Endothelial cell of umbilical vein (primary cell): ENCODE data around the gene AMZ1. TPM values are rescaled to one million over a fixed set of nuclear protein-coding genes. Genes with fewer than 3 reads are reported as not detected.

Experiments used
- BruUV-seq: library from RNA; stranded (reverse); fragments of 400-500 nt; replicated peaks from 2 replicates; lab custom pipeline; 2021; lab: Mats Ljungman, UMichigan
- CTCF ChIA-PET: fragments of 300-600, 350-600 bp; sonication (Branson Sonifier 250); formaldehyde crosslinking; loops from one replicate; lab custom pipeline; 2021; ENCODE audit warnings: antibody characterized with exemption, inconsistent platforms; lab: Charles Lee
- POLR2A ChIA-PET: fragments of 300-600, 350-600 bp; sonication (Branson Sonifier 250); formaldehyde crosslinking; loops from one replicate; lab custom pipeline; 2021; ENCODE audit warnings: antibody characterized with exemption, inconsistent platforms; lab: Charles Lee
- DNase-seq: peaks from one replicate; pipeline ENCODE4 v3.0.0-alpha.2; 2011; ENCODE audit warnings: low read depth, low spot score
- FAIRE-seq: peaks from 2 replicates; lab custom pipeline; 2011; peaks lifted over from hg19 to GRCh38; lab: Jason Lieb, UNC
- H2AFZ ChIP-seq: 2 replicates; pipeline ENCODE4 v1.6.0; 2012; ENCODE audit warnings: low read depth, low read length, control low read depth, inconsistent platforms
- H3K27ac ChIP-seq: 2 replicates; pipeline ENCODE4 v1.5.1; 2011; ENCODE audit warnings: low read depth, mild to moderate bottlenecking, control low read depth, low read length, moderate library complexity; ENCODE audit not compliant: insufficient read depth
- H3K27me3 ChIP-seq, 2 experiments: 2 replicates each; pipeline versions ENCODE4 v1.6.0 to v1.6.1; 2011; ENCODE audit warnings: low read length in 2 of 2, mixed read lengths in 1 of 2; ENCODE audit not compliant: control insufficient read depth in 2 of 2, insufficient read depth in 2 of 2
- H3K36me3 ChIP-seq, 2 experiments: 2 replicates in 1 of 2; 3 replicates in 1 of 2; pipeline ENCODE4 v1.5.1; 2011; ENCODE audit warnings: low read length in 2 of 2, mild to moderate bottlenecking in 1 of 2, moderate library complexity in 1 of 2; ENCODE audit not compliant: control insufficient read depth in 2 of 2, insufficient read depth in 2 of 2; ENCODE audit errors: extremely low read depth in 1 of 2
- H3K4me1 ChIP-seq: 3 replicates; pipeline ENCODE4 v1.5.1; 2011; ENCODE audit warnings: mild to moderate bottlenecking, low read length; ENCODE audit not compliant: control insufficient read depth, insufficient read depth; ENCODE audit errors: extremely low read depth
- H3K4me2 ChIP-seq: 2 replicates; pipeline ENCODE4 v1.6.1; 2011; ENCODE audit warnings: low read length, control low read depth, mixed read lengths; ENCODE audit not compliant: insufficient read depth
- H3K4me3 ChIP-seq, 3 experiments: fragments of 200-600 bp in 1 of 3; sonication (generic), shearing (Covaris generic) in 1 of 3; replicated peaks in 1 of 3; 2 replicates each; pipeline ENCODE4 v1.5.1; 2011 to 2016; ENCODE audit warnings: control low read depth in 3 of 3, low read length in 3 of 3, mild to moderate bottlenecking in 2 of 3, inconsistent platforms in 1 of 3, low read depth in 1 of 3, moderate library complexity in 1 of 3; ENCODE audit not compliant: insufficient read depth in 1 of 3
- H3K79me2 ChIP-seq: 2 replicates; pipeline ENCODE4 v1.6.0; 2012; ENCODE audit warnings: low read length, inconsistent platforms; ENCODE audit not compliant: control insufficient read depth, insufficient read depth
- H3K9ac ChIP-seq: replicated peaks from 2 replicates; pipeline ENCODE3; 2011; ENCODE audit warnings: low read length, control low read depth; ENCODE audit not compliant: insufficient read depth; ENCODE audit errors: extremely low read depth
- H3K9me1 ChIP-seq: replicated peaks from 3 replicates; pipeline ENCODE4 v1.6.0; 2011; ENCODE audit warnings: mild to moderate bottlenecking, low read length; ENCODE audit not compliant: control insufficient read depth, insufficient read depth; ENCODE audit errors: extremely low read depth
- H3K9me3 ChIP-seq: replicated peaks from 2 replicates; pipeline ENCODE4 v1.5.1; 2012; ENCODE audit warnings: low read length, inconsistent platforms; ENCODE audit not compliant: control insufficient read depth, insufficient read depth
- H4K20me1 ChIP-seq: replicated peaks from 2 replicates; pipeline ENCODE3; 2011; ENCODE audit warnings: mild to moderate bottlenecking, low read length; ENCODE audit not compliant: control insufficient read depth, insufficient read depth; ENCODE audit errors: extremely low read depth
- EZH2 ChIP-seq: IDR thresholded peaks from 2 replicates; pipeline ENCODE4 v1.6.1; 2012; ENCODE audit warnings: borderline replicate concordance, low read depth, mild to moderate bottlenecking, moderate library complexity, low read length, inconsistent platforms; ENCODE audit not compliant: severe bottlenecking
- FOS ChIP-seq: IDR thresholded peaks from 2 replicates; pipeline ENCODE4 v1.6.1; 2011; ENCODE audit warnings: mild to moderate bottlenecking, low read length, moderate library complexity, borderline replicate concordance; ENCODE audit not compliant: insufficient read depth
- GATA2 ChIP-seq: IDR thresholded peaks from 2 replicates; pipeline ENCODE4 v1.7.0; 2011; ENCODE audit warnings: low read depth, mild to moderate bottlenecking, moderate library complexity, mixed read lengths, low read length; ENCODE audit not compliant: insufficient read length, insufficient read depth
- JUN ChIP-seq: IDR thresholded peaks from 2 replicates; pipeline ENCODE4 v1.6.1; 2011; ENCODE audit warnings: borderline replicate concordance, low read depth; ENCODE audit not compliant: insufficient read length, insufficient read depth
- MAX ChIP-seq: IDR thresholded peaks from 2 replicates; pipeline ENCODE4 v1.6.1; 2011; ENCODE audit not compliant: insufficient read depth, insufficient read length
- MYC ChIP-seq: IDR thresholded peaks from one replicate; pipeline ENCODE4 v1.6.1; 2011; ENCODE audit warnings: mild to moderate bottlenecking, low read depth, low read length
- POLR2A ChIP-seq: IDR thresholded peaks from 2 replicates; pipeline ENCODE4 v1.6.1; 2012; ENCODE audit warnings: low read depth, mild to moderate bottlenecking, control low read depth, low read length
- POLR2AphosphoS5 ChIP-seq: IDR thresholded peaks from 2 replicates; pipeline ENCODE4 v1.6.1; 2012; ENCODE audit warnings: low read depth, mild to moderate bottlenecking, control low read depth, low read length, moderate library complexity; ENCODE audit not compliant: insufficient read depth
- dilution Hi-C: fragments of 300-500 bp; cut with MboI; formaldehyde crosslinking; loops from one replicate; pipeline ENCODE4 v1.15.0; 2019; ENCODE audit warnings: low sequenced_read_pairs; ENCODE audit not compliant: extremely low pct_ligation_motif_present
- intact Hi-C: fragments of 100-400 bp; cut with micrococcal nuclease; formaldehyde crosslinking; loops from one replicate; pipeline ENCODE4 v1.10.0; 2022
- polyA plus RNA-seq, 4 experiments: library from polyadenylated mRNA; depleted of rRNA in 3 of 4; stranded (reverse) in 3 of 4; unstranded in 1 of 4; fragments of >200 nt; gene quantifications; 2 replicates each; pipeline versions ENCODE4 v1.2.1 to v1.2.3, GENCODE V29; 2011 to 2012; ENCODE audit warnings: missing spikeins in 1 of 4
- total RNA-seq: library from RNA; stranded (reverse); gene quantifications from 2 replicates; pipeline ENCODE4 v1.2.3, GENCODE V29; 2021
- TF ChIP-seq, protein P1 (sequence below), 2 donors: IDR thresholded peaks; 1 replicate in 1 of 2; 2 replicates in 1 of 2; pipeline ENCODE4 v1.5.1; 2011; ENCODE audit warnings: low read length in 2 of 2, mild to moderate bottlenecking in 2 of 2, moderate library complexity in 2 of 2, control low read depth in 1 of 2, inconsistent platforms in 1 of 2, low read depth in 1 of 2; ENCODE audit not compliant: insufficient read depth in 1 of 2; ENCODE audit errors: extremely low read depth in 1 of 2

The AMZ1 gene
- total and polyA plus RNA-seq, 2 donors (not counting 3 experiments of a cell fraction or from before 2014, with no cell fraction given): not detected

GRCh38 chr7:2721842-2722241, 33.8 kb downstream of the AMZ1 start:
- no peak for FAIRE-seq
- ChIA-PET POLR2A (no interaction called here), CTCF (interaction anchor here (1.7 kb wide), 1 partner anchor 12 kb away, joined by 5 read pairs; no protein-coding TSS in a partner anchor)
- H3K4me3 ChIP-seq: no peak overlapping the region
- intact Hi-C loops: no loop called here
- no peaks in the 10 kb centered on the region for H3K9me1 ChIP-seq
- no peak for TF ChIP-seq POLR2A
- TF ChIP-seq, protein P1, sequence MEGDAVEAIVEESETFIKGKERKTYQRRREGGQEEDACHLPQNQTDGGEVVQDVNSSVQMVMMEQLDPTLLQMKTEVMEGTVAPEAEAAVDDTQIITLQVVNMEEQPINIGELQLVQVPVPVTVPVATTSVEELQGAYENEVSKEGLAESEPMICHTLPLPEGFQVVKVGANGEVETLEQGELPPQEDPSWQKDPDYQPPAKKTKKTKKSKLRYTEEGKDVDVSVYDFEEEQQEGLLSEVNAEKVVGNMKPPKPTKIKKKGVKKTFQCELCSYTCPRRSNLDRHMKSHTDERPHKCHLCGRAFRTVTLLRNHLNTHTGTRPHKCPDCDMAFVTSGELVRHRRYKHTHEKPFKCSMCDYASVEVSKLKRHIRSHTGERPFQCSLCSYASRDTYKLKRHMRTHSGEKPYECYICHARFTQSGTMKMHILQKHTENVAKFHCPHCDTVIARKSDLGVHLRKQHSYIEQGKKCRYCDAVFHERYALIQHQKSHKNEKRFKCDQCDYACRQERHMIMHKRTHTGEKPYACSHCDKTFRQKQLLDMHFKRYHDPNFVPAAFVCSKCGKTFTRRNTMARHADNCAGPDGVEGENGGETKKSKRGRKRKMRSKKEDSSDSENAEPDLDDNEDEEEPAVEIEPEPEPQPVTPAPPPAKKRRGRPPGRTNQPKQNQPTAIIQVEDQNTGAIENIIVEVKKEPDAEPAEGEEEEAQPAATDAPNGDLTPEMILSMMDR (IDR thresholded peaks at IDR 0.05; ENCODE audit: extremely low read depth in 1 of 2, insufficient read depth in 1 of 2, low read depth in 1 of 2, low read length in 2 of 2): no peak
- TF ChIP-seq GATA2: no peak
- TF ChIP-seq JUN: no peak
- TF ChIP-seq MYC: no peak
- TF ChIP-seq POLR2AphosphoS5: no peak
- TF ChIP-seq FOS: no peak
- no peak for TF ChIP-seq MAX
- no peak for TF ChIP-seq EZH2
- dilution Hi-C loops: no loop called here
- H3K36me3 ChIP-seq: peaks cover 0 to 4% of the 10 kb centered on the region in 2 experiments
- DNase-seq: no peak
- no peaks in the 10 kb centered on the region for H4K20me1 ChIP-seq
- peaks cover 9% of the 10 kb centered on the region for H3K4me1 ChIP-seq
- no peak overlapping the region for H3K27ac ChIP-seq
- no peaks in the 10 kb centered on the region for H3K79me2 ChIP-seq
- BruUV-seq: no TSS peak
- H2AFZ ChIP-seq: no peak overlapping the region
- H3K9me3 ChIP-seq: no peaks in the 10 kb centered on the region
- no peaks in the 10 kb centered on the region for H3K27me3 ChIP-seq
- H3K4me2 ChIP-seq: no peak overlapping the region
- no peak overlapping the region for H3K9ac ChIP-seq
